Sigmoid colon (tissue), 7 donors: Measurements from ENCODE around the gene GPC6. TPM values are rescaled to one million over a fixed set of nuclear protein-coding genes. Genes with fewer than 3 reads are reported as not detected.
A peak's percentile ranks its signal among the peaks of the same experiment; 100 is the strongest.

Experiments
- DNase-seq: peaks from one replicate; pipeline ENCODE4 v3.0.0-alpha.2; 2019
- H3K27ac ChIP-seq, 4 donors: fragments of 200-600 bp; sonication (generic); one replicate each; pipeline ENCODE4 v1.5.1; 2016 to 2019; ENCODE audit warnings: mild to moderate bottlenecking in 1 of 4
- H3K27me3 ChIP-seq, 3 donors: fragments of 200-600 bp; sonication (generic); one replicate each; pipeline ENCODE4 v1.5.1; 2019; ENCODE audit warnings: mild to moderate bottlenecking in 1 of 3
- H3K36me3 ChIP-seq, 4 donors: fragments of 200-600 bp; sonication (generic); one replicate each; pipeline ENCODE4 v1.5.1; 2016 to 2019
- H3K4me1 ChIP-seq, 4 donors: fragments of 200-600 bp; sonication (generic); one replicate each; pipeline ENCODE4 v1.5.1; 2017 to 2019
- H3K4me3 ChIP-seq, 4 donors: fragments of 200-600 bp; sonication (generic); one replicate each; pipeline ENCODE4 v1.5.1; 2017 to 2019; ENCODE audit warnings: mild to moderate bottlenecking in 2 of 4, moderate library complexity in 1 of 4
- H3K9me3 ChIP-seq, 4 donors: fragments of 200-600 bp in 3 of 4; sonication (generic) in 3 of 4; one replicate each; pipeline versions ENCODE4 v1.5.1 to v1.6.1; 2013 to 2019
- CTCF ChIP-seq, 4 experiments: fragments of 450-650 bp in 3 of 4; fragments of 200-600 bp in 1 of 4; IDR thresholded peaks; one replicate each; pipeline ENCODE4 v1.5.1; 2016 to 2019; ENCODE audit warnings: antibody characterized with exemption in 4 of 4, mild to moderate bottlenecking in 3 of 4, moderate library complexity in 2 of 4
- EP300 ChIP-seq, 4 donors: sonication (generic); formaldehyde crosslinking; IDR thresholded peaks; one replicate each; pipeline ENCODE4 v1.6.1; 2017; ENCODE audit warnings: antibody characterized with exemption in 4 of 4
- POLR2A ChIP-seq, 2 donors: fragments of 450-650 bp; IDR thresholded peaks; one replicate each; pipeline ENCODE4 v1.6.1; 2016; ENCODE audit warnings: antibody characterized with exemption in 2 of 2, mild to moderate bottlenecking in 2 of 2, moderate library complexity in 2 of 2
- POLR2AphosphoS5 ChIP-seq, 4 donors: sonication (generic); formaldehyde crosslinking; IDR thresholded peaks; one replicate each; pipeline ENCODE4 v1.6.1; 2017; ENCODE audit warnings: antibody characterized with exemption in 4 of 4
- WGBS, 2 donors: extraction: QIAGEN DNeasy Blood & Tissue Kit; methylation state at CpG; one replicate each; pipeline ENCODE4 v1.1.7; 2013; 5-methylcytosine and 5-hydroxymethylcytosine counted together
- intact Hi-C: fragments of 100-400 bp; cut with DNase I; formaldehyde crosslinking; loops from one replicate; pipeline ENCODE4 v1.15.1; 2023
- polyA plus RNA-seq, 3 donors: library from polyadenylated mRNA; stranded (reverse); fragments of 200-250 nt; gene quantifications; one replicate each; pipeline ENCODE4 v1.2.3, GENCODE V29; 2013
- total RNA-seq, 4 donors: library from RNA; depleted of rRNA; stranded (reverse); fragments of >200 nt; gene quantifications; one replicate each; pipeline ENCODE4 v1.1.0, GENCODE V29; 2016
- donor health status: healthy with polysubstance abuse.
- donor health status: Bipolar disorder and iron deficiency.
- donor health status: healthy.

GPC6 gene
- total and polyA plus RNA-seq, 7 donors = 0.23 to 27.5 (median 14.4) TPM

GRCh38 chr13:94057618-94058186, 831.1 kb downstream of the GPC6 start:
- Histone ChIP-seq H3K27ac (no peak overlapping the region), H3K27me3 (no peaks in the 10 kb centered on the region), H3K4me1 (peaks cover 0 to 37% (median 19%) of the 10 kb centered on the region in 4 donors), H3K9me3 (no peaks in the 10 kb centered on the region), H3K4me3 (no peak overlapping the region), H3K36me3 (no peaks in the 10 kb centered on the region)
- intact Hi-C loops = no loop called here
- TF ChIP-seq CTCF (IDR thresholded peaks at IDR 0.05) (no peak), EP300 (IDR thresholded peaks at IDR 0.05) (no peak), POLR2A (IDR thresholded peaks at IDR 0.05) (no peak), POLR2AphosphoS5 (IDR thresholded peaks at IDR 0.05) (no peak)
- DNase-seq = no peak
- 77 to 81% methylated on average over 2 of the region's 2 CpGs for WGBS, 2 donors

- no peaks in the 10 kb centered on the region for H3K36me3 ChIP-seq
- H3K27ac ChIP-seq = peak overlapping the region in 1 of 4 donors; percentile 8
- intact Hi-C loops = no loop called here
- 55 to 71% methylated on average over 2 of the region's 2 CpGs for WGBS, 2 donors
- TF ChIP-seq CTCF (IDR thresholded peaks at IDR 0.05) (no peak), EP300 (IDR thresholded peaks at IDR 0.05) (no peak), POLR2AphosphoS5 (IDR thresholded peaks at IDR 0.05) (no peak), POLR2A (IDR thresholded peaks at IDR 0.05) (no peak)
- H3K4me1 ChIP-seq = peaks cover 0 to 49% (median 30%) of the 10 kb centered on the region in 4 donors
- H3K4me3 ChIP-seq = no peak overlapping the region
- H3K27me3 ChIP-seq = no peaks in the 10 kb centered on the region
- no peaks in the 10 kb centered on the region for H3K9me3 ChIP-seq
- DNase-seq = no peak
Measured at GRCh38 chr13:94058821-94059360, 832.3 kb downstream of the GPC6 start.

GRCh38 chr13:94061301-94061700, 834.7 kb downstream of the GPC6 start:
- H3K27ac ChIP-seq = peak overlapping the region in 2 of 4 donors; percentile 9 to 30
- no peaks in the 10 kb centered on the region for H3K36me3 ChIP-seq
- H3K27me3 ChIP-seq = no peaks in the 10 kb centered on the region
- no peak for DNase-seq
- intact Hi-C loops = no loop called here
- WGBS, 2 donors = 65 to 71% methylated on average over 1 of the region's 1 CpG
- H3K9me3 ChIP-seq = no peaks in the 10 kb centered on the region
- H3K4me3 ChIP-seq = no peak overlapping the region
- TF ChIP-seq EP300 (IDR thresholded peaks at IDR 0.05) = peak in 1 of 4 donors; percentile 9
- TF ChIP-seq POLR2AphosphoS5 (IDR thresholded peaks at IDR 0.05) = peak; percentile 27 to 88 (median 58)
- TF ChIP-seq POLR2A (IDR thresholded peaks at IDR 0.05) = no peak
- no peak for TF ChIP-seq CTCF (IDR thresholded peaks at IDR 0.05)
- peaks cover 0 to 62% (median 37%) of the 10 kb centered on the region in 4 donors for H3K4me1 ChIP-seq

GRCh38 chr13:94063096-94063495, 836.5 kb downstream of the GPC6 start:
- H3K4me1 ChIP-seq = peaks cover 0 to 50% (median 37%) of the 10 kb centered on the region in 4 donors
- no peak for DNase-seq
- no peaks in the 10 kb centered on the region for H3K9me3 ChIP-seq
- TF ChIP-seq POLR2AphosphoS5 (IDR thresholded peaks at IDR 0.05) = no peak
- no peak for TF ChIP-seq EP300 (IDR thresholded peaks at IDR 0.05)
- no peak for TF ChIP-seq CTCF (IDR thresholded peaks at IDR 0.05)
- no peak for TF ChIP-seq POLR2A (IDR thresholded peaks at IDR 0.05)
- no peak overlapping the region for H3K4me3 ChIP-seq
- intact Hi-C loops = no loop called here
- no peaks in the 10 kb centered on the region for H3K27me3 ChIP-seq
- no peaks in the 10 kb centered on the region for H3K36me3 ChIP-seq
- H3K27ac ChIP-seq = no peak overlapping the region
